Measurements from ENCODE around the gene ATP5F1E. TPM values are rescaled to one million over a fixed set of nuclear protein-coding genes. Genes with fewer than 3 reads are reported as not detected.

The ATP5F1E gene
- total and polyA plus RNA-seq, 4 donors, result 11.7 to 148 (median 27.7) TPM

- TF ChIP-seq, protein P1, sequence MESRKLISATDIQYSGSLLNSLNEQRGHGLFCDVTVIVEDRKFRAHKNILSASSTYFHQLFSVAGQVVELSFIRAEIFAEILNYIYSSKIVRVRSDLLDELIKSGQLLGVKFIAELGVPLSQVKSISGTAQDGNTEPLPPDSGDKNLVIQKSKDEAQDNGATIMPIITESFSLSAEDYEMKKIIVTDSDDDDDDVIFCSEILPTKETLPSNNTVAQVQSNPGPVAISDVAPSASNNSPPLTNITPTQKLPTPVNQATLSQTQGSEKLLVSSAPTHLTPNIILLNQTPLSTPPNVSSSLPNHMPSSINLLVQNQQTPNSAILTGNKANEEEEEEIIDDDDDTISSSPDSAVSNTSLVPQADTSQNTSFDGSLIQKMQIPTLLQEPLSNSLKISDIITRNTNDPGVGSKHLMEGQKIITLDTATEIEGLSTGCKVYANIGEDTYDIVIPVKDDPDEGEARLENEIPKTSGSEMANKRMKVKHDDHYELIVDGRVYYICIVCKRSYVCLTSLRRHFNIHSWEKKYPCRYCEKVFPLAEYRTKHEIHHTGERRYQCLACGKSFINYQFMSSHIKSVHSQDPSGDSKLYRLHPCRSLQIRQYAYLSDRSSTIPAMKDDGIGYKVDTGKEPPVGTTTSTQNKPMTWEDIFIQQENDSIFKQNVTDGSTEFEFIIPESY (IDR thresholded peaks at IDR 0.05), result no peak
- TF ChIP-seq HNF4A (conservative IDR thresholded peaks at IDR 0.05), result no peak
Measured at GRCh38 chr20:59004493-59004762, 27.7 kb downstream of the ATP5F1E start (continued).

DNA sequence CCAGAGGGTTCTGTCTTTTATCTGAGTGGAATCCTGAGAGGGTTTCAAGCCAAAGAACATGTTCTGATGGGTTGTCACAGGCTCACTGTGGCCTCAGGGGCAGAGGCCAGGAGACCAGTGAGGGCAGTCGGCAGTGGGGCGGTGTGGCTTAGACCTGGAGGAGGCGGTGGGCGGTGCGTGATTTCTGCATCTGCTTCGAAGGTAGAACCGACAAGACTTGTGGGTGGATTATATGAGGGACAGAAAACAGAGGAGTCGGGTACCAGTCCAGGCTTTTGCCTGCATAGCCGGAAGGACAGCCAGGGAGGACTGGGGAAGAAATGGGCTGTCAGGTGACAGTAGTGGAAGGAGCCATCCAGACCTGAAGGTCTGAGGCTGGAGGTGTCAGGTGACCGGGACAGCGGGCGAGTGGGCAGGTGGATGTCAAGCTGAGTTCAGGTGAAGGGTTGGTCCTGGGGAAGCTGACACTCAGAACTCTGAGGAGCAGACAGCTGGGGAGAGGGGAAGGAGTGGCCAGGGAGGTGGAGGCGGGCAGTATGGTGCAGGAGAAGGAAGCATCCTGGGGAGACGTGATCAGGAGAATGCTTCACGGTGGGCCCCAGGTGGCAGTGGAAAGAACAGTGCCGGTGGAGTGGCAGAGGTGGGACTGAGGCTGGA is 28.2 kb downstream of the ATP5F1E start:
- TF ChIP-seq SP1 (IDR thresholded peaks at IDR 0.05), result no peak
- no peak for TF ChIP-seq NR2F2 (IDR thresholded peaks at IDR 0.05)
- no peak for TF ChIP-seq YY1 (IDR thresholded peaks at IDR 0.05)
- TF ChIP-seq HNF4G (IDR thresholded peaks at IDR 0.05), result no peak
- TF ChIP-seq, protein P2, sequence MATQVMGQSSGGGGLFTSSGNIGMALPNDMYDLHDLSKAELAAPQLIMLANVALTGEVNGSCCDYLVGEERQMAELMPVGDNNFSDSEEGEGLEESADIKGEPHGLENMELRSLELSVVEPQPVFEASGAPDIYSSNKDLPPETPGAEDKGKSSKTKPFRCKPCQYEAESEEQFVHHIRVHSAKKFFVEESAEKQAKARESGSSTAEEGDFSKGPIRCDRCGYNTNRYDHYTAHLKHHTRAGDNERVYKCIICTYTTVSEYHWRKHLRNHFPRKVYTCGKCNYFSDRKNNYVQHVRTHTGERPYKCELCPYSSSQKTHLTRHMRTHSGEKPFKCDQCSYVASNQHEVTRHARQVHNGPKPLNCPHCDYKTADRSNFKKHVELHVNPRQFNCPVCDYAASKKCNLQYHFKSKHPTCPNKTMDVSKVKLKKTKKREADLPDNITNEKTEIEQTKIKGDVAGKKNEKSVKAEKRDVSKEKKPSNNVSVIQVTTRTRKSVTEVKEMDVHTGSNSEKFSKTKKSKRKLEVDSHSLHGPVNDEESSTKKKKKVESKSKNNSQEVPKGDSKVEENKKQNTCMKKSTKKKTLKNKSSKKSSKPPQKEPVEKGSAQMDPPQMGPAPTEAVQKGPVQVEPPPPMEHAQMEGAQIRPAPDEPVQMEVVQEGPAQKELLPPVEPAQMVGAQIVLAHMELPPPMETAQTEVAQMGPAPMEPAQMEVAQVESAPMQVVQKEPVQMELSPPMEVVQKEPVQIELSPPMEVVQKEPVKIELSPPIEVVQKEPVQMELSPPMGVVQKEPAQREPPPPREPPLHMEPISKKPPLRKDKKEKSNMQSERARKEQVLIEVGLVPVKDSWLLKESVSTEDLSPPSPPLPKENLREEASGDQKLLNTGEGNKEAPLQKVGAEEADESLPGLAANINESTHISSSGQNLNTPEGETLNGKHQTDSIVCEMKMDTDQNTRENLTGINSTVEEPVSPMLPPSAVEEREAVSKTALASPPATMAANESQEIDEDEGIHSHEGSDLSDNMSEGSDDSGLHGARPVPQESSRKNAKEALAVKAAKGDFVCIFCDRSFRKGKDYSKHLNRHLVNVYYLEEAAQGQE (IDR thresholded peaks at IDR 0.05), result no peak
- TF ChIP-seq FOXA2 (IDR thresholded peaks at IDR 0.05), result no peak
- no peak for TF ChIP-seq CTCF (IDR thresholded peaks at IDR 0.05; ENCODE audit: low read depth, low read length, missing input control)
- no peak for TF ChIP-seq RAD21 (IDR thresholded peaks at IDR 0.05)
- TF ChIP-seq, protein P3, sequence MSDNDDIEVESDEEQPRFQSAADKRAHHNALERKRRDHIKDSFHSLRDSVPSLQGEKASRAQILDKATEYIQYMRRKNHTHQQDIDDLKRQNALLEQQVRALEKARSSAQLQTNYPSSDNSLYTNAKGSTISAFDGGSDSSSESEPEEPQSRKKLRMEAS (IDR thresholded peaks at IDR 0.05), result no peak
- TF ChIP-seq FOXA1 (IDR thresholded peaks at IDR 0.05), result no peak
- no peak for TF ChIP-seq TAF1 (conservative IDR thresholded peaks at IDR 0.05)
- TF ChIP-seq RXRA (IDR thresholded peaks at IDR 0.05), result no peak
- no peak for TF ChIP-seq HNF4A (conservative IDR thresholded peaks at IDR 0.05)
- no peak for TF ChIP-seq EGR1 (IDR thresholded peaks at IDR 0.05; ENCODE audit: low read depth in 2 of 2)
- Histone ChIP-seq H3K9me3 (ENCODE audit: control insufficient read depth in 4 of 4, low read length in 3 of 4) (no peaks in the 10 kb centered on the region), H3K36me3 (ENCODE audit: control insufficient read depth in 4 of 4, insufficient read depth in 3 of 4, low read depth in 1 of 4, low read length in 3 of 4) (peaks cover 11 to 19% (median 13%) of the 10 kb centered on the region in 4 donors), H3K4me1 (ENCODE audit: control insufficient read depth in 4 of 4, insufficient read depth in 4 of 4, low read length in 3 of 4) (peaks cover 11 to 38% (median 26%) of the 10 kb centered on the region in 4 donors), H3K27ac (ENCODE audit: low read depth in 1 of 2, low read length in 2 of 2) (peak overlapping the region; percentile 82 to 92), H3K9ac (ENCODE audit: low read depth in 1 of 2, low read length in 2 of 2) (no peak overlapping the region), H3K27me3 (ENCODE audit: control insufficient read depth in 4 of 4, insufficient read depth in 4 of 4, low read length in 3 of 4) (no peaks in the 10 kb centered on the region), H3K4me3 (ENCODE audit: low read depth in 1 of 3, low read length in 3 of 3) (no peak overlapping the region)
- WGBS, result 88% methylated on average over 16 of the region's 16 CpGs
- no peak for DNase-seq (ENCODE audit: low spot score)

All from liver (tissue), 9 donors.